IgD-negative memory B cell (primary cell): ENCODE results near the gene CIAPIN1. TPM values are rescaled to one million over a fixed set of nuclear protein-coding genes. Genes with fewer than 3 reads are reported as not detected.
A peak's percentile ranks its signal among the peaks of the same experiment; 100 is the strongest.

Source experiments
- H3K27ac Mint-ChIP-seq, 3 donors: one replicate each; pipeline ENCODE4 v1.8.0; 2020 to 2022; ENCODE audit warnings: mild to moderate bottlenecking in 3 of 3, mixed read lengths in 3 of 3, moderate library complexity in 1 of 3
- H3K27me3 Mint-ChIP-seq: one replicate; pipeline ENCODE4 v1.8.0; 2021; ENCODE audit warnings: mixed read lengths
- H3K36me3 Mint-ChIP-seq: one replicate; pipeline ENCODE4 v1.8.0; 2020; ENCODE audit warnings: mild to moderate bottlenecking, mixed read lengths
- H3K4me1 Mint-ChIP-seq, 3 donors: one replicate each; pipeline ENCODE4 v1.8.0; 2020 to 2022; ENCODE audit warnings: mixed read lengths in 3 of 3, mild to moderate bottlenecking in 1 of 3
- H3K4me3 Mint-ChIP-seq, 4 donors: one replicate each; pipeline ENCODE4 v1.8.0; 2020 to 2022; ENCODE audit warnings: mild to moderate bottlenecking in 4 of 4, mixed read lengths in 4 of 4, moderate library complexity in 3 of 4
- H3K9me3 Mint-ChIP-seq, 3 donors: one replicate each; pipeline ENCODE4 v1.8.0; 2020 to 2021; ENCODE audit warnings: mixed read lengths in 3 of 3, mild to moderate bottlenecking in 1 of 3
- polyA plus RNA-seq: library from polyadenylated mRNA; unstranded; fragments of 300-500 nt; fragmentation: Illumina TruSeq; gene quantifications from one replicate; pipeline ENCODE4 v1.2.3, GENCODE V29; 2021

Gene CIAPIN1
- polyA plus RNA-seq, 1 donor from 2014 or later = 41.2 TPM

DNA sequence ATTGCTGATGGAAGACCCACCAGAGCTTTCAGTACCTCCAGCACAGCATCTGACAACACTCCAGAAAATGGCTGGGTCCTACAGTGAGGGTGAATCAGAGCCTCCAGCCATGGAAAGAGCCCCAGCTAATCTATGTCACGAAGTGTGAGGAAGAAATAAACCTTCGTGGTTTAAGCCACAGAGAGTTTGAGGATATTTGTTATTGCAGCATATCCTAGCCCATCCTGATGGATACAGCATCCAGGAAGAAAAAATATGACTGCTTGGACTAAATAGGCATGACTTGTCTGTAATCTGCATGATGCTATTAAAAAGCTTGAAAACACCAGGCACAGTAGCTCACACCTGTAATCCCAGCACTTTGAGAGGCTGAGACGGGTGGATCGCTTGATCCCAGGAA is 55.9 kb downstream of the CIAPIN1 start:
- H3K4me1 Mint-ChIP-seq = peaks cover 7 to 20% (median 19%) of the 10 kb centered on the region in 3 donors
- H3K9me3 Mint-ChIP-seq = no peaks in the 10 kb centered on the region
- H3K27ac Mint-ChIP-seq = no peak overlapping the region
- H3K27me3 Mint-ChIP-seq = no peaks in the 10 kb centered on the region
- no peak overlapping the region for H3K4me3 Mint-ChIP-seq
- no peaks in the 10 kb centered on the region for H3K36me3 Mint-ChIP-seq

DNA sequence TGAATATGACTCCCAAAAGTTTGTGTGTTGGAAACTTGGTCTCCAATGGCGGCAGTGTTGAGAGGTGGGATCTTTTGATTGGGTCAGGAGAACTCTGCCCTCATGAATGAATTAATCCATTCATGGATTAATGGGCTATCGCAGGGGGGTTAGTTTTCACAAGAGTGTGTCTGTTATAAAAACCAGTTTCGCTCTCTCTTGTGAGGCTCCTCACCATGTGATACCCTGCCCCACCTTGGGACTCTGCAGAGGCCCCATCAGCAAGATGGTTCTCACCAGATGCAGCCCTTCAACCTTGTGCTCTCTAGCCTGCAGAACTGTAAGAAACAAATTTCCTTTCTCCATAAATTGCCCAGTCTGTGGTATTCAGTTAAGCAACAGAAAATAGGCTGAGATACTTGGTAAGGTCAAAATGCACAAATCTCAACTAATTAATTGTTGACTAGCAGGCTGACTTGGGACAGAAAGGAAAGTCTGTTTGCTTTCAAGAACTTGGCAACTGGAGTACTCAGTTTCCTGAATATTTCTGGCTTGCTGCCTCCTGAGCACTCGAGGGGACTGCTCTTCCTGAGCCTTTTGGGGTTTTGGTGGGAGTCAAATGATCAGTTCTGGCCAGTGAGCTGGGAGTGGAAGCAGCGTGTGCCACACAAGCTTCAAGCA is 56.4 kb downstream of the CIAPIN1 start:
- no peak overlapping the region for H3K4me3 Mint-ChIP-seq
- H3K4me1 Mint-ChIP-seq = peaks cover 9 to 22% (median 22%) of the 10 kb centered on the region in 3 donors
- H3K27me3 Mint-ChIP-seq = no peaks in the 10 kb centered on the region
- H3K36me3 Mint-ChIP-seq = no peaks in the 10 kb centered on the region
- no peaks in the 10 kb centered on the region for H3K9me3 Mint-ChIP-seq
- no peak overlapping the region for H3K27ac Mint-ChIP-seq

DNA sequence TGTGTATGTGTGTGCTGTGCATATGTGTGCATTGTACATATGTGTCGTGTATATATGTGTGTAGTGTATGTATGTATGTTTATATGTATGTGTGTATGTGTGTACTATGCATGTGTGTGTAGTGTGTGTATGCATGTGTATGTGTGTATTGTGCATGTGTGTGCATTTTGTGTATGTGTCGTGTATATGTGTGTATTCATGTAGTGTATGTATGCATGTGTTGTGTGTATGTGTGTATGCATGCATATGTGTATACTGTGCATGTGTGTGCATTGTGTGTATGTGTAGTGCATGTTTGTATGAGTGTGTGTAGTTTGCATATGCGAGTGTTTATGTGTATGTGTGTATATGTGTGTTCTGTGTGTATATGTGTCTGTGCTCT is 58.1 kb downstream of the CIAPIN1 start:
- H3K27me3 Mint-ChIP-seq = no peaks in the 10 kb centered on the region
- no peaks in the 10 kb centered on the region for H3K36me3 Mint-ChIP-seq
- H3K4me1 Mint-ChIP-seq = peaks cover 25 to 36% (median 33%) of the 10 kb centered on the region in 3 donors
- no peaks in the 10 kb centered on the region for H3K9me3 Mint-ChIP-seq
- H3K27ac Mint-ChIP-seq = no peak overlapping the region
- H3K4me3 Mint-ChIP-seq = no peak overlapping the region

DNA sequence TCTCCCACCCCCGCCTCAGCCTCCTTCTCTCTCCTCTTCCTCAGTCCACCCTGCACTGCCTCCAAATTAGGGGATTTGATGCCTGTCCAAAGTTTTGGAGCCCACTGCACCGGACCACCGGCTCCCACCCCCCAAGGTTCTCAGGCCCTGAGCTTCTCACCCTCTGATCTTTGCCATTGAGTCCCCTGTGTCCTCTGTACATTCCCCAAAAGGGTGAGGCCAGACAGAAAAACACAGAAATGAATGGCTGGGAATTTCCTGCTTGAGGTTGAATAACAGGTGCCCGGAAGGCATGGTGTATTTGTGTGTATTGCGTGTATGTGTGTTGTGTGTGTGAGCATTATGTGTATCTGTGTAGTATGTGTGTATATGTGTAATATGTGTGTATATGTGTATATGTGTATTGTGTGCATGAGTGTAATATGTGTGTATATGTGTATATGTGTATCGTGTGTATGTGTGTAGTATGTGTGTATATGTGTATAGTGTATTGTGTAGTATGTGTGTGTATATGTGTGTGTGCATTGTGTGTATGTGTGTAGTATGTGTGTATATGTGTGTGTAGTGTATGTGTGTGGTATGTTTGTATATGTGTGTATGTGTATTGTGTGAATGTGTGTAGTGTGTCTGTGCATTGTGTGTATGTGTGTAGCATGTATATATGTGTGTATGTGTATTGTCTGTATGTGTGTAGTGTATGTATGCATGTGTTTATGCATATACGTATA is 58.7 kb downstream of the CIAPIN1 start:
- H3K4me3 Mint-ChIP-seq = no peak overlapping the region
- no peaks in the 10 kb centered on the region for H3K9me3 Mint-ChIP-seq
- peak overlapping the region in 1 of 3 donors; percentile 92 for H3K27ac Mint-ChIP-seq
- no peaks in the 10 kb centered on the region for H3K36me3 Mint-ChIP-seq
- H3K4me1 Mint-ChIP-seq = peaks cover 30 to 41% (median 39%) of the 10 kb centered on the region in 3 donors
- H3K27me3 Mint-ChIP-seq = no peaks in the 10 kb centered on the region

DNA sequence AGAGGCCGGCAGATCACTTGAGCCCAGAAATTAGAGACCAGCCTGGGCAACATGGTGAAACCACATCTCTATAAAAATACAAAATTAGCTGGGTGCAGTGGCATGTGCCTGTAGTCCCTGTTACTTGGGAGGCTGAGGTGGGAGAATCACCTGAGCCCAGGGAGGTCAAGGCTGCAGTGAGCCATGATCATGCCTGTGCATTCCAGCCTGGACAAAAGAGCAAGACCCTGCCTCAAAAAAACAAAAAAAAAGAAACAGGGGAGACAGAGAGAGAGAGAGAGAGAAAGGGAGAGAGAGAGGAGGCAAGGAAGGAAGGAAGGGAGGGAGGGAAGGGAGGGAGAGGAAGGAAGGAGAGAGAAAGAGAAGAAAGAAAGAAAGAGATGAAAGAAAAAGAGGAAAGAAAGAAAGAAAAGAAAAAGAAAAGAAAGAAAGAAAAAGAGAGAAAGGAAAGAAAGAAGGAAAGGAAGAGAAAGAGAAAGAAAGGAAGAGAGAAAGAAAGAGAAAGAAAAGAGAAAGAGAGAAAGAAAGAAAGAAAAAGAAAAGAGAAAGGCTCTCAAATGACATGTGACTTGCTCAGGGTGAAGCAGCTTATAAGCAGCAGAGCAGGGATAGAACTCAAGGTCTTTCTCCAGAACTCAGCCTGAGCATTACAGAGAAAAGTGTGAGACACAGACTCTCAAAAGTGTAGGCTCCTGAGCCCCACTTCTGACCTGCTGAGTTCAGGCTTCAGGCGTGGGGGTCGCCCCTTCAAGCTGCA is 59.4 kb downstream of the CIAPIN1 start:
- H3K9me3 Mint-ChIP-seq = no peaks in the 10 kb centered on the region
- H3K27me3 Mint-ChIP-seq = no peaks in the 10 kb centered on the region
- peaks cover 35 to 41% (median 41%) of the 10 kb centered on the region in 3 donors for H3K4me1 Mint-ChIP-seq
- peak overlapping the region in 1 of 3 donors; percentile 92 for H3K27ac Mint-ChIP-seq
- no peak overlapping the region for H3K4me3 Mint-ChIP-seq
- no peaks in the 10 kb centered on the region for H3K36me3 Mint-ChIP-seq

DNA sequence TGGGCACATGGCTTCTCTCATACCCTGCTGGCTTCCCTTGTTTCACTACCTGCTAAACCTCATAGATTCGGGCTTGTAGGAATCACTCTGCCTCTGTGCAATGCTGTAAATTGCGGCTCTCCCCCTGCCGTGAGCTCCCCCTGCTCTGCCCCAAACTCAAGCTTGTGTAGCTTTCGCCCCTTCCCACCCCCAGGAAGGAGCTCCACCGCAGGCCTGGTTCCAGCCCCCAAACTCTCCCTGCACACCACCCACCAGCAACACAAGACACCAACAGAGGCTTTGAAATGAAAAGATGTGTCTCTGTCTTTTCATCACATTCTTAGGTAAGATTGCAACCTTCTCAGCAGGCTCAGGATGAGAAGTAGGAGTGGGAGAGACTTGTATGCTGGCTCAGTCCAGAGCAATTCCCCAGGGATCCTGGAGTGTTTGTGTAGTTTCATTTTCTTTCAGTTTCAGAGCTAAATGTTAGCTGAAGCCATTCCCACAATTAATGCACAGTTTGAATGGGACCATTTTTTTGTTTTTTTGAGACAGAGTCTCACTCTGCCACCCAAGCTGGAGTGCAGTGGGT is 60.7 kb downstream of the CIAPIN1 start:
- peak overlapping the region in 2 of 4 donors; percentile 12 to 19 for H3K4me3 Mint-ChIP-seq
- H3K4me1 Mint-ChIP-seq = peaks cover 40 to 47% (median 43%) of the 10 kb centered on the region in 3 donors
- peak overlapping the region in 1 of 3 donors; percentile 39 for H3K27ac Mint-ChIP-seq
- no peaks in the 10 kb centered on the region for H3K36me3 Mint-ChIP-seq
- no peaks in the 10 kb centered on the region for H3K9me3 Mint-ChIP-seq
- H3K27me3 Mint-ChIP-seq = no peaks in the 10 kb centered on the region

DNA sequence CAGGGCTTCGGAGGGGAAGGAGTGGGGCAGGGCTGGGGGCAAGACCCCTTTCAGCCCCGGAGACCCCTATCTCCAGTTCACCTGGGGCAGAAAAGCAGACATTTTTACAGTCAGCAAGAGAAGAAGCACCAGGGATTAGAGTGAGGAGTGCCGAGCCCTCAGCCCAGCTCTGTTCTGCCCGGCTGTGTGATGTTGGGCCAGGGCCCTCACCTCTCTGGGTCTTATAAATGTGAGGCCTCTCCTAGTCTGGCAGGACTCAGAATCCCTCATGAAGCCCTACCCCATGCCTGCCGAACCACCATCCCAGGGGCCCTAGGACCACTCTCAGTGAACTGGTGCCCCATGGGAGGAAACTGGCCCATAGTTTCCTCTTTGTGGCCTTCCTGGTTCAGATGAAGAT is 62.1 kb downstream of the CIAPIN1 start:
- Mint-ChIP-seq H3K36me3 (no peaks in the 10 kb centered on the region), H3K27ac (peak overlapping the region in 2 of 3 donors; percentile 53 to 73), H3K9me3 (no peaks in the 10 kb centered on the region), H3K27me3 (no peaks in the 10 kb centered on the region), H3K4me3 (peak overlapping the region in 2 of 4 donors; percentile 5 to 72), H3K4me1 (peaks cover 49 to 58% (median 50%) of the 10 kb centered on the region in 3 donors)

DNA sequence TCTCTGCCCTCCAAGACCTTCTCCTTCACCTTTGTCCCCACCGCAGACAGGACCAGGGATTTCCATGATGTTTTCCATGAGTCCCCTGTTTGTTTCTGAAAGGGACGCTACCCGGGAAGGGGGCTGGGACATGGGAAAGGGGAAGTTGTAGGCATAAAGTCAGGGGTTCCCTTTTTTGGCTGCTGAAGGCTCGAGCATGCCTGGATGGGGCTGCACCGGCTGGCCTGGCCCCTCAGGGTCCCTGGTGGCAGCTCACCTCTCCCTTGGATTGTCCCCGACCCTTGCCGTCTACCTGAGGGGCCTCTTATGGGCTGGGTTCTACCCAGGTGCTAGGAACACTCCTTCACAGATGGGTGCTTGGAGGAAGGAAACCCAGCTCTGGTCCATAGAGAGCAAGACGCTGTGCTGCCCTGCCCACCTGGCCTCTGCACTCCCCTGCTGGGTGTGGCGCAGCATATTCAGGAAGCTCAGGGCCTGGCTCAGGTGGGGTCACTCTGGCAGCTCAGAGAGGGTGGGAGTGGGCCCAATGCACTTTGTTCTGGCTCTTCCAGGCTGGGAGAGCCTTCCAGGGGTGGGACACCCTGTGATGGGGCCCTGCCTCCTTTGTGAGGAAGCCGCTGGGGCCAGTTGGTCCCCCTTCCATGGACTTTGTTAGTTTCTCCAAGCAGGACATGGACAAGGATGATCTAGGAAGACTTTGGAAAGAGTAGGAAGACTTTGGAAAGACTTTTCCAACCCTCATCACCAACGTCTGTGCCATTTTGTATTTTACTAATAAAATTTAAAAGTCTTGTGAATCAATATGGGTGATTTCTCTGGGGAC is 62.7 kb downstream of the CIAPIN1 start:
- Mint-ChIP-seq H3K27ac (peak overlapping the region; percentile 19 to 96 (median 71)), H3K9me3 (no peaks in the 10 kb centered on the region), H3K36me3 (no peaks in the 10 kb centered on the region), H3K4me1 (peaks cover 48 to 58% (median 50%) of the 10 kb centered on the region in 3 donors), H3K27me3 (no peaks in the 10 kb centered on the region), H3K4me3 (peak overlapping the region in 3 of 4 donors; percentile 30 to 91 (median 82))

DNA sequence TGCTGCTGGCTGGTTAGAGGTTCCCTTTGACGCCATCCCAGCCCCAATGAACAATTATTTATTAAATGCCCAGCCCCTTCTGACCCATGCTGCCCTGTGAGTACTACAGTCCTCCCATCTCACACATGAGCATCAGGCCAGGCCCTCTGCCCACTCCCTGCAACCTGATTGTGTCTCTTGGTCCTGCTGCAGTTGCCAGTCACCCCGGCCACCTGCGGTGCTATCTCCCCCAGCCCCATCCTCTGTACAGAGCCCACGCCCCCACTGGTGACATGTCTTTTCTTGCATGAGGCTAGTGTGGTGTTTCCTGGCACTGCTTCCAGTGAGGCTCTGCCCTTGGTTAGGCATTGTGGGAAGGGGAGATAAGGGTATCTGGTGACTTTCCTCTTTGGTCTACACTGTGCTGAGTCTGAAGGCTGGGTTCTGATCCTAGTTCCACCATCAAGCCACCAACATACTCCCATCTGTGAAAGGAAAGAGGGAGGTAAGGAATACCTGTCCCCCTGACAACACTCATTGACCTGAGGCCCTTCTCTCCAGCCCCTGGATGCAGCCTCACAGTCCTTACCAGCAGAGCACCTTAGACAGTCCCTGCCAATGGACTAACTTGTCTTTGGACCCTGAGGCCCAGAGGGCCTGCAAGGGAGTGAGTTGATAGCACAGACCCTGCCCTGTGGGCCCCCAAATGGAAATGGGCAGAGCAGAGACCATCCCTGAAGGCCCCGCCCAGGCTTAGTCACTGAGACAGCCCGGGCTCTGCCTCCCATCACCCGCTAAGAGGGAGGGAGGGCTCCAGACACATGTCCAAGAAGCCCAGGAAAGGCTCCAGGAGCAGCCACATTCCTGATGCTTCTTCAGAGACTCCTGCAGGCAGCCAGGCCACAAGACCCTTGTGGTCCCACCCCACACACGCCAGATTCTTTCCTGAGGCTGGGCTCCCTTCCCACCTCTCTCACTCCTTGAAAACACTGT is 63.6 kb downstream of the CIAPIN1 start:
- Mint-ChIP-seq H3K27me3 (no peaks in the 10 kb centered on the region), H3K27ac (peak overlapping the region; percentile 19 to 96 (median 71)), H3K4me1 (peaks cover 40 to 52% (median 50%) of the 10 kb centered on the region in 3 donors), H3K36me3 (peaks cover 3% of the 10 kb centered on the region), H3K9me3 (no peaks in the 10 kb centered on the region), H3K4me3 (peak overlapping the region in 2 of 4 donors; percentile 82 to 91)

DNA sequence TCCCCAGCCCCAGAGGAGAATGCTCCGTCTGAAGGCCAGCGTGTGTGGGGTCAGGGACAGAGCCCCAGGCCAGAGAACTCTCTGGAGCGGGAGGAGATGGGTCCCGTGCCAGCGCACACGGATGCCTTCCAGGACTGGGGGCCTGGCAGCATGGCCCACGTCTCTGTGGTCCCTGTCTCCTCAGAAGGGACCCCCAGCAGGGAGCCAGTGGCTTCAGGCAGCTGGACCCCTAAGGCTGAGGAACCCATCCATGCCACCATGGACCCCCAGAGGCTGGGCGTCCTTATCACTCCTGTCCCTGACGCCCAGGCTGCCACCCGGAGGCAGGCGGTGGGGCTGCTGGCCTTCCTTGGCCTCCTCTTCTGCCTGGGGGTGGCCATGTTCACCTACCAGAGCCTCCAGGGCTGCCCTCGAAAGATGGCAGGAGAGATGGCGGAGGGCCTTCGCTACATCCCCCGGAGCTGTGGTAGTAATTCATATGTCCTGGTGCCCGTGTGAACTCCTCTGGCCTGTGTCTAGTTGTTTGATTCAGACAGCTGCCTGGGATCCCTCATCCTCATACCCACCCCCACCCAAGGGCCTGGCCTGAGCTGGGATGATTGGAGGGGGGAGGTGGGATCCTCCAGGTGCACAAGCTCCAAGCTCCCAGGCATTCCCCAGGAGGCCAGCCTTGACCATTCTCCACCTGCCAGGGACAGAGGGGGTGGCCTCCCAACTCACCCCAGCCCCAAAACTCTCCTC is 64.5 kb downstream of the CIAPIN1 start:
- H3K27ac Mint-ChIP-seq = peak overlapping the region in 1 of 3 donors; percentile 35
- H3K4me1 Mint-ChIP-seq = peaks cover 38 to 54% (median 48%) of the 10 kb centered on the region in 3 donors
- H3K36me3 Mint-ChIP-seq = peaks cover 3% of the 10 kb centered on the region
- H3K9me3 Mint-ChIP-seq = no peaks in the 10 kb centered on the region
- no peak overlapping the region for H3K4me3 Mint-ChIP-seq
- no peaks in the 10 kb centered on the region for H3K27me3 Mint-ChIP-seq

DNA sequence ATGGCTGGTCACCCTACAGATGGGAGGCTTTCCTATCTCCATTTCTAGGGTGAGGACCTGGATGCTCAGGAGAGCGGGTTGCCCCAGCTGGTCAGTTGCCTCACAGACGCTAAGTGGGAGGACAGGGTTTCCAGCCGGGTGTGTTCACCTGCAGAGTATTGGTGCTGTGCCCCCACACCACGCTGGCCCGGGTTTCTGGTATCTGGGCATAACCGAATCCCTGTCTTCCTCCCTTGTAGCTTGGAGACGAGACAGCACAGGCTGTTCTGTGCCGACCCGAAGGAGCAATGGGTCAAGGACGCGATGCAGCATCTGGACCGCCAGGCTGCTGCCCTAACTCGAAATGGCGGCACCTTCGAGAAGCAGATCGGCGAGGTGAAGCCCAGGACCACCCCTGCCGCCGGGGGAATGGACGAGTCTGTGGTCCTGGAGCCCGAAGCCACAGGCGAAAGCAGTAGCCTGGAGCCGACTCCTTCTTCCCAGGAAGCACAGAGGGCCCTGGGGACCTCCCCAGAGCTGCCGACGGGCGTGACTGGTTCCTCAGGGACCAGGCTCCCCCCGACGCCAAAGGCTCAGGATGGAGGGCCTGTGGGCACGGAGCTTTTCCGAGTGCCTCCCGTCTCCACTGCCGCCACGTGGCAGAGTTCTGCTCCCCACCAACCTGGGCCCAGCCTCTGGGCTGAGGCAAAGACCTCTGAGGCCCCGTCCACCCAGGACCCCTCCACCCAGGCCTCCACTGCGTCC is 65.2 kb downstream of the CIAPIN1 start:
- H3K36me3 Mint-ChIP-seq = peaks cover 3% of the 10 kb centered on the region
- H3K27ac Mint-ChIP-seq = peak overlapping the region in 2 of 3 donors; percentile 5 to 82
- H3K9me3 Mint-ChIP-seq = no peaks in the 10 kb centered on the region
- peak overlapping the region in 1 of 4 donors; percentile 83 for H3K4me3 Mint-ChIP-seq
- H3K27me3 Mint-ChIP-seq = no peaks in the 10 kb centered on the region
- peaks cover 44 to 56% (median 50%) of the 10 kb centered on the region in 3 donors for H3K4me1 Mint-ChIP-seq
